GM20000 (cell line): Measurements from ENCODE around the gene ATP2A1.

Source experiments
- DNase-seq: peaks from one replicate; pipeline ENCODE4 v3.0.0; 2012; ENCODE audit warnings: low spot score
- CTCF ChIP-seq: IDR thresholded peaks from 2 replicates; pipeline ENCODE4 v1.5.1; 2012; ENCODE audit warnings: mild to moderate bottlenecking, control low read depth; ENCODE audit errors: extremely low read depth, missing control alignments

ATP2A1 gene

GRCh38 chr16:28878083-28878926 lies at the start of gene ATP2A1:
Gene ATP2A1, plus strand, starts transcription at chr16:28878488. Its CDS starts 184 bp downstream, at chr16:28878672.
- no peak for DNase-seq
- TF ChIP-seq CTCF, result no peak

GRCh38 chr16:28829747-28830146 lies 48.5 kb upstream of the ATP2A1 start:
- DNase-seq, result peak; percentile 0
- TF ChIP-seq CTCF, result no peak

GRCh38 chr16:28830531-28830930 lies 47.8 kb upstream of the ATP2A1 start:
- TF ChIP-seq CTCF, result no peak
- peak; percentile 3 for DNase-seq

GRCh38 chr16:28834349-28834748 lies 43.9 kb upstream of the ATP2A1 start:
- no peak for TF ChIP-seq CTCF
- DNase-seq, result peak; percentile 0

- no peak for TF ChIP-seq CTCF
- peak; percentile 9 for DNase-seq
These were observed 43.1 kb upstream of the ATP2A1 start for GRCh38 chr16:28834873-28835863.

GRCh38 chr16:28835864-28836760 lies 42.2 kb upstream of the ATP2A1 start:
- peak; percentile 4 for DNase-seq
- TF ChIP-seq CTCF, result no peak
